Activated T-cell treated with anti-CD3 and anti-CD28 coated beads for 24 hours (primary cell): ENCODE measurements around the gene GRHL3.
A peak's percentile ranks its signal among the peaks of the same experiment; 100 is the strongest.

Experiments
- DNase-seq: peaks from one replicate; pipeline ENCODE4 v3.0.0-alpha.2; 2020; ENCODE audit warnings: low read depth

The GRHL3 gene

GRCh38 chr1:24343412-24344089 is 24.4 kb downstream of the GRHL3 start:
- no peak for DNase-seq

GRCh38 chr1:24344090-24344742 is 25.1 kb downstream of the GRHL3 start:
- no peak for DNase-seq

- DNase-seq, result no peak
Observed at GRCh38 chr1:24345334-24345733, 26.2 kb downstream of the GRHL3 start.

GRCh38 chr1:24347159-24347934 is 28.2 kb downstream of the GRHL3 start:
- DNase-seq, result no peak

- DNase-seq, result no peak
Observed at GRCh38 chr1:24348196-24348595, 29.0 kb downstream of the GRHL3 start.

- DNase-seq, result peak; percentile 12
Observed at GRCh38 chr1:24349891-24350290, 30.7 kb downstream of the GRHL3 start.

- DNase-seq, result no peak
Observed at GRCh38 chr1:24351247-24351646, 32.1 kb downstream of the GRHL3 start.

GRCh38 chr1:24351918-24352627 is 32.9 kb downstream of the GRHL3 start:
- DNase-seq, result peak; percentile 39

- no peak for DNase-seq
Observed at GRCh38 chr1:24353292-24353891, 34.2 kb downstream of the GRHL3 start.

- no peak for DNase-seq
Observed at GRCh38 chr1:24355466-24355865, 36.3 kb downstream of the GRHL3 start.

- DNase-seq, result no peak
Observed at GRCh38 chr1:24357038-24357437, 37.9 kb downstream of the GRHL3 start.

GRCh38 chr1:24360681-24361080 is 41.5 kb downstream of the GRHL3 start:
- DNase-seq, result no peak

GRCh38 chr1:24361811-24362210 is 42.7 kb downstream of the GRHL3 start:
- no peak for DNase-seq

GRCh38 chr1:24362396-24362795 is 43.2 kb downstream of the GRHL3 start:
- no peak for DNase-seq

GRCh38 chr1:24362982-24363614 is 43.9 kb downstream of the GRHL3 start:
- no peak for DNase-seq

- no peak for DNase-seq
Observed at GRCh38 chr1:24363994-24364393, 44.8 kb downstream of the GRHL3 start.

- no peak for DNase-seq
Observed at GRCh38 chr1:24364605-24364974, 45.4 kb downstream of the GRHL3 start.

GRCh38 chr1:24364975-24365678 is 46.0 kb downstream of the GRHL3 start:
- peak; percentile 26 for DNase-seq

- DNase-seq, result no peak
Observed at GRCh38 chr1:24366707-24367106, 47.5 kb downstream of the GRHL3 start.

- no peak for DNase-seq
Observed at GRCh38 chr1:24369199-24369598, 50.0 kb downstream of the GRHL3 start.

- DNase-seq, result no peak
Observed at GRCh38 chr1:24369801-24370200, 50.6 kb downstream of the GRHL3 start.
